Effector CD8-positive, alpha-beta T cell (primary cell): Measurements from ENCODE around the gene ANKS6.

ENCODE experiments used
- DNase-seq: peaks from one replicate; lab custom pipeline; 2025; lab: John Stamatoyannopoulos, UW

ANKS6 gene

DNA sequence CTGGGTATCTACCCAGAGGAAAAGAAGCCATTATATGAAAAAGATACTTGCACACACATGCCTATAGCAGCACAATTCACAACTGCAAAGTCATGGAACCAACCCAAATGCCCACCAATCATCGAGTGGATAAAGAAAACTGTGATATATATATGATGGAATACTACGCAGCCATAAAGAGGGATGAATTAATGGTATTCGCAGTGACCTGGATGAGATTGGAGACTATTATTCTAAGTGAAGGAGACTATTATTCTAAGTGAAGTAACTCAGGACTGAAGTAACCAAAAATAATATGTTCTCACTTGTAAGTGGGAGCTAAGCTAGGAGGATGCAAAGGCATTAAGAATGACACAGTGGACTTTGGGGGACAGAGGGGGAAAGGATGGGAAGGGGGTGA is 57.6 kb downstream of the ANKS6 start:
- DNase-seq, result no peak

DNA sequence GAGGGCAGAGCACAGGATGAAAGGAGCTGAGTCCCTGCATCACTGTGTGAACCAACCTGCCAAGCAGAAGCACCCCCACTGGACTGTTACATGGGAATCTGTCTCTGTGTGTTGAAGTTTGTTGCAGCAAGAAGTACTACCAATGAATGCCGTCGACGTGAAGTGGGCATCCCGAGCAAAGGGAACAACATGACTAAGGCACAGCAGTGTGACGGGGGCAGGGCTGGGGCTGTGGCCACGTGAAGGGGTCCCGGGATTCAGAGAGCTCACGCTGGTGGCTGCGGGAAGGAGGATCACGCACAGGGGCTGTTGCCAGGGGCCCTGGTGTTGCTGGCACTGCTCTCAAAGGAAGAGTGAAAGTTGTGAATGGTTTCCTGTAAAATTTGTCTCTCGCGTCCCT is 60.1 kb downstream of the ANKS6 start:
- no peak for DNase-seq

DNA sequence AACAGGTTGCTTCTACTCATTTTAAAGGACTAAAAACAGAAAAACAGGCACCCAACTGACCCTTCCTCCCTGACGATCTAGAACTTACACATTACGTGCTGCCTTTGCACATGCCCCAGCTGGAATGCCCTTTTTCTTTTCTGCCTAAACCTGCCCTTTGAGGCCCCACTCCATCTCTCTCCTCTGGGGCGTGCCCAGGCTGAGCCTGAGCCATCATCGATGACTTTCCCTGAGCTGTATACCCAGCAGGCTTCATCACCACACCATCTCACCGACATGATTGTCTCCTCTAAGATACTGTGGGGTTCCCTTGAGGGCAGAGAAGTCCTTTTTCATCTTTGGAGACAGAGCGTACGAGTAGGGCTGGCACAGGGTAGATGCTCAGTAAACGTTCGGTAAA is 63.6 kb downstream of the ANKS6 start:
- no peak for DNase-seq

DNA sequence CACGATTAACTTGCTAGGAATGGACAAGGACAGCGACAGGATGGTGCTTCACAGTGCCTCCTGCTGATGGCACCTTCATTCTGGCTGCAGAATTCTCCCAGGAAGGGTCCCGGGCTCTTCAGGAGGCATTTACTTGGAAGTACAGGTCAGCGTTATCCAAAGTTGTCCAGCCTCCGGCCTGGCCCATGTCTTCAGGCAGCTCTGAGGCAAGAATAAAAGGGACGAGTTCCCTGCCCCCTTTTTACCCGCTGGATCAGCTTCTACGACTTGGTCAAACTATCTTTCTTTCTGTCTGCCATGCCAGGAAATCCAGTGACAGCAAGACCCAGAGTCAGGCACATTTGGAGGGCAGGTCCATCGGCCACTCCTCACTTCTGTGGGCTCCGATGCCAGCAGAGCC is 64.3 kb downstream of the ANKS6 start:
- no peak for DNase-seq

DNA sequence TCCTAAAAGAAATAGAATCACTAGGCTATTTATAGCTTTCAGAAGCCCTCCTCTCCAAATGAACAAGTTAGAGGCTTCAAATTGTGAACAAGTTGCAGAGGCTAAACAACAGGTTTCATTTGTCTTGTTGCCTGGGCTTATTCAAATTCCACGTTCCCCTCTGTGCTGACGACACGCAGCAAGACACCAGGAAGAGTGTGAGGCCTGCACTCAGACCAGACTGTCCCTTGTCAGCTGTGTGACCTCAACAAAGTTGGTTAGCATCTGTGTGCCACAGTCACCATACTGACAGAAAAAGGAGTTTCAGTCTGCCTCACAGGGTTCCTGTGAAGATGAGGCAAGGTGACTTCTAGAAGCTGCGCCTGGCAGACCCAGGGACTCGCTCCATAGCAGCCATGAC is 65.5 kb downstream of the ANKS6 start:
- DNase-seq, result no peak

DNA sequence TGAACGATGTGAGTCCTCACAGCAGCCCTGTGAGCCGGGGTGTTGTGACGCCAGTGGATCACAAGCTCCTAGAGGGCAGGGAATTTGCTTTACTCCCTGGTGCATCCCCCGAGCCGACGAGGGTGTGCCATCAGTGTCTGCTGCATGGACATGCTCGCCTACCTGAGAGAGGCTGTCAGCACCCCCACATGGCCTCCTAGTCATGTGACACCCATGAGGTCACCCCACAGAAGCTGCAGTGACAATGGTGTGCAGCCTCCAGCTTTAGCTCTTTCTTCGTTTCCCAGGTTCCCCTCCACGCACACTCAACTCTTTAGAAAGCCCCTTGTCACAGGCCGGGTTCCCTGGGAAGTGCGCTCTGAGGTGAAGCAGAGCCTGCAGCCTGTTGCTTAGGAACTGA is 67.9 kb downstream of the ANKS6 start:
- no peak for DNase-seq

DNA sequence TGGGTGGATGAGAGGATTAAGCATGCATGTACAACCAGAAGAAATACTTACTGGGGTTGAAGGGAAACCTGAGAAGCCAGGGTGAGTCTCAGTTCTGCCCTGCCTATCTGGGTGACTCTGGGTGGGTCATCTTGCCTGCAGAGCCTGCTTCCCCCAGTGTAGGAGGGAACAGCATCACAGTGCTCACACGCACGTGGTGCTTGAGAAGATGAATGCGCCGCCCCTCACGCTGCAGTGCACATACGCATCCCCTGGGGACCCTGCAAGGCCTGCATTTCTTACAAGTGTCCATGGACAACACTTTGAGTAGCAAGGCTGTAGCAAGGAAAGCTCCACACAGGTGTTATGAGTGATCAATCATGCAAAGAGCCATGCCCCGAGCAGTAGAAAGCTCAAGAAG is 68.9 kb downstream of the ANKS6 start:
- DNase-seq, result no peak

DNA sequence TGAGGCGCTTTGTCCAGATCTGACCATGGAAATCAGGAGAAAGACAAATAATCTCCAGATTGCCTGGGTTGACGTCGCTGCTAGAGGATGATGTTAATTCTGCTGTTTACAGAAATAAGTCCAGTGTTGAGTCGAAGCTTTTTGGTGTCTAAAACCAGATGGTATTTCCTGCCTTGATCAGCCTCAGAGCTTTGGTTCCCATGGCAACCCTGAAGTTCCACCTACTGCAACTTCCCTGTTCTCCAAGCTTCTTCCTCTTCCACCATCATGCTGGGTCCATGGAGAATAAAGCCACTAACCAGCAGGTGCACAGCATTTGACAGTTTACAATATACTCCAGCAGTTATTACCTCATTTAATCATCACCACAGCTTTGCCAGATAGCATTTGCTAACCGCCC is 69.6 kb downstream of the ANKS6 start:
- no peak for DNase-seq

DNA sequence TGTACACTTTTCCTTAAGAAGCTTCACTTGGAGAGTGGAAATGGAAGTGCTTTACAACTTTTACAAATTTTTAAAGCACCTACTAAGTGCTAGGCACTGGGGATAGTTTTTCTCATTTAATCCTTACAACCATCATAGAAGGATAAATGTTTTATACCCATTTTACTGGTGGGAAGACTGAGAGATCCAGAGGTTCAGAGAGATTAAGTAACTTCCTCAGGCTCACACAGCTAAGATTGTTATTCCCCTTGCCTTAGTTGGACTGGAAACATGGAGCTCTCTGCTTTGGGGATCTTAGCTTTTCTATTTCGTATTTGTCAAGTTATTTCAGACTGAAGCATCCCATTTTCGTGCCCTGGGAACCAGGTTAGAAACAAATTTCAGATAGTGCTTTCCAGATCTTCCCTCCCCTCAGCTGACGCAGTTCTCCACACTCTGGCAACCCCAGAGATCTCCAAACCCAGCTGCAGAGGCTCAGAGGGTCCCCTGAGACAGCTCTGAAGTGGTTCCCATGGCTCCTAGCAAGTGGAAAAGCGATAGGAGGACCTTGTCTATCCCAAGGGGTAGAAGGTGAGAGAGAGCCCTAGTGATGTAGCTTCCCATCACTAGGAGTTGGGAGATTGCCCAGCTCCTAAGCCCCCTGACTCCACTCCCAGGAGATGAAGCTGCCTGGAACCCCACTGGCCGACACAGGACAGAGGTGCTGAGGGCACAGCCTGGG is 71.4 kb downstream of the ANKS6 start:
- no peak for DNase-seq

DNA sequence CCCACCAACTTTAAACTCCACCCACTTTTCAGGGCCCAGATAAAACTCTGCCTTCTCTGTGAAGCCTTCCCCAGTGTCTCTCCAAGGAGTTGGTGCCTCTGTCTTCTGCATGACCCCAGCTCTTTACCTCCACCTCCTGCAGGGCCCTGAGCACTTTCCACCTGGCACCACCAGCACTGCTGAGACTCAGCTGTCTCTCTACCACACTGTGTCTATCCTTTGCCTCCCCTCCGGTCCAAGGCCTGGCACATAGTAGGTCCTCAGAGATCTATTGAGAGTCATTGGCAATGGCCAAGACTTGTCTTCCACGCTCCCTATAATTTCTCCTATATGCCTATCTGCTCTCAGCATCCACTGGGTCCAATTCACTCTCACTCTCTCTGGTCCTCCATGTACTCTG is 74.7 kb downstream of the ANKS6 start:
- DNase-seq, result no peak

DNA sequence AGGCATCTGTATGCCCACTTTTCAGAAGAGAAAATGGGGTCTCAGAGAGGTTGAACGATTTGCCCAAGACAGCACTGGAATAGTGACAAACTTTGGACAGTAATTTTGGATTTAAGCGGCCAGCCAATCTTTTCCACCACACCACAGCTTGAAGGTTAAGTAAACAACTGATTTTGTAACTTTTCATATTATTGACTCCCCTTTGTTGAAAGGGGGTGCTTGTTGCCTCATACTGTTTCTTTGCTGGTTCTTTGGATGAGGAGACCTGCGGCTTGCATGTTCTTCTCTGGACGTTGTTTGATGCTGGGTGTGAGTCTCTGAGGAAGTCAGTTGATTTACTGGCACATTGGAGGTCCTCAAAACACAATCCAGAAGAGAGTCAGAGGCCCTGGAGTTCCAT is 76.0 kb downstream of the ANKS6 start:
- DNase-seq, result no peak

DNA sequence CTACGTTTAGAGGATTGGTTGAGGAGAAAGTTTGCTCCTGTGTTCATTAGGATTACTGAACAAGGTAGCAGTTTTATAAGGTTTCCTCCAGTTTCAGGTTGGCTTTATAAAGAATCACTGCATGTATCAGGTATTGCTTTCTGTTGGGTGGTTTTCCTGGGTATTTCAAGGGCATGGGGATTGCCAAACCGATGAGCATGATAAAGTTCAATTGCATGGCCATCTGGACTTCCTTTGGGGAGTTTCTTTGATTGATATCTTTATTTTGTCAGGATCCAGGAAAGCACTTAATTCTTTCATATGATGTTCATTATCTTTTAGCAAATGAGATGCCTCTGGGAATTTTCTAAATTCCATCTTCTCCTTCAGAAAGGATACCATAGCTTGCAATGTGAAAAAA is 77.3 kb downstream of the ANKS6 start:
- no peak for DNase-seq

DNA sequence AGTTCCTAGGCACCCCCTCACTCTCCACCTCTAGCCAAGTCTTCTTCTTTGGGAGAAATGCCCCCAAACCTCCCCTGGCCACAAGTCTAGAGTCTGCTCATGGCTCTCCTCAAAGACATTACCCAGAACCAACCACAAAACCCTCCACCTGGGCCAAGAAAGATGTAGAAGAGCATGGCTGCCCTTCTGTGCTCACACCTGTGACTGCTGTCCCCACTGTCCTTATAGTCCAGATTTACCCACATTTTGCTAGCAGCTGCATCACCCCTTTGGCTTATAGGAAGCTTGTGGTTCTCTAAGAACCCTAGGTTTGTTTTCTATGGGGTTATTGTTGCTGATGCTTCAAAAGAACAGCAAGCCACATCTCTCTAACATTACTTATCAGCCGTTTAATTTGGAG is 81.5 kb downstream of the ANKS6 start:
- no peak for DNase-seq

DNA sequence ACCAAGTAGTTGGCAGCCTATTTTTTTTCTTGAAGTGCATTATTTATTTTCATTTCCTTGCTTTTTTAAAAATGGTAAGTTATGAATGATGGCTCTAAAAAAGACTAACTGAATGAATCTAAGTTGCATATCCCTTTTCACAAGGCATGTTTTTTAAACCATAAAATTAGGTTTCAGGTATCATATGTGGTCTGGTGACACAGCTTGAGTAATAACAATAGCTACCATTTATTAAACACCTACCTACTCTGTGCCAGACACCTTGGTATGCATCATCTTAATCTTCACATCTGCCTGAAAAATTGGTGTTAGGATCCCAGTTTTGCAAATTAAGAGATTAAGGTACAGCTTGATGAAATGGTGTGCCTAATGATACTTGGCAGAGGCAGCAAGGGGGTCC is 83.4 kb downstream of the ANKS6 start:
- no peak for DNase-seq

DNA sequence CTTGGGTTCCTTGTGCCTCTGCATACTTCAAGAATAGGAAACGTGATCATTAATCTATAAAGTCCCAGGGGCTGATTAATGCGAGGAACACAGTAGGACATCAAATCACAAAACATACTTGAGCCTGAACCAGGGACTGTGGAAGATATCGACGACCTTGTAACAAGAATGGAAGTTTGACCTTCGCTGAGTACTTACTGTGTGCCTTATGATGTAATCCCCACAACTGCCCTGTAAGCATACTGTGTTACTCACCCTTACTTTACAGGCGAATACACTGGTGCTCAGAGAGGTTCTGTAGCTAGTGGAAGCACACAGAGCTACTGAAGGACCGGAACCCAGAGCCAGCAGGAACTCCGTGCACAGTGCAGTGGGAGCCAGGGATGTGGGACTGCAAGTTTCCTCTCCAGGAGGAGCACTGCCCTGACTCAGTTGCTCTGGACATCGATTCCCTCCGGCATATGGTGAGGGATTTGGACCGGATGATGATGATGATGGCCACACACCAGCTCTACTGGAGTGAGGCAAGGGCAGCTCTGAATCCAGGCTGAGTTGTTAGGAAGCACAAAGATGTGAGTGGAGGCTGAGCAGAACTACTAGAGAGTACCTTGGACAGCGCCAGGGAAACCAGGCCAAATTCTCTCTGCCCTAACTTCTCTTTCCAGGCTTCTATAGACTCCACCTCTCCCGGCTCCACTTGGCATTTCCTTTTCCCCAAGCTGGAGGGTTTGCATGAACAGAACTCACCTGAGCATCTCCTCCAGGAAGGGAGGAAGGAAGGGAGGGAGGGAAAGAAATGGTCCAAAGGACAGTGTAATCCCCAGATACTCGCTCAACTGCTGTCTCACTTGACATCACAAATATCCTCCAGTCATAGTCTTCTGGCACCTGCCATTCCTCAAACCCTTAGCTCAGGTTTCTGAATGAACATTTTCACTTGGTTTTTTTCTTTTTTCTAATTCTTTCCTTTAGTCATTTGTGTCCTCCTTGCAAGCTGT is 86.1 kb downstream of the ANKS6 start:
- DNase-seq, result no peak

DNA sequence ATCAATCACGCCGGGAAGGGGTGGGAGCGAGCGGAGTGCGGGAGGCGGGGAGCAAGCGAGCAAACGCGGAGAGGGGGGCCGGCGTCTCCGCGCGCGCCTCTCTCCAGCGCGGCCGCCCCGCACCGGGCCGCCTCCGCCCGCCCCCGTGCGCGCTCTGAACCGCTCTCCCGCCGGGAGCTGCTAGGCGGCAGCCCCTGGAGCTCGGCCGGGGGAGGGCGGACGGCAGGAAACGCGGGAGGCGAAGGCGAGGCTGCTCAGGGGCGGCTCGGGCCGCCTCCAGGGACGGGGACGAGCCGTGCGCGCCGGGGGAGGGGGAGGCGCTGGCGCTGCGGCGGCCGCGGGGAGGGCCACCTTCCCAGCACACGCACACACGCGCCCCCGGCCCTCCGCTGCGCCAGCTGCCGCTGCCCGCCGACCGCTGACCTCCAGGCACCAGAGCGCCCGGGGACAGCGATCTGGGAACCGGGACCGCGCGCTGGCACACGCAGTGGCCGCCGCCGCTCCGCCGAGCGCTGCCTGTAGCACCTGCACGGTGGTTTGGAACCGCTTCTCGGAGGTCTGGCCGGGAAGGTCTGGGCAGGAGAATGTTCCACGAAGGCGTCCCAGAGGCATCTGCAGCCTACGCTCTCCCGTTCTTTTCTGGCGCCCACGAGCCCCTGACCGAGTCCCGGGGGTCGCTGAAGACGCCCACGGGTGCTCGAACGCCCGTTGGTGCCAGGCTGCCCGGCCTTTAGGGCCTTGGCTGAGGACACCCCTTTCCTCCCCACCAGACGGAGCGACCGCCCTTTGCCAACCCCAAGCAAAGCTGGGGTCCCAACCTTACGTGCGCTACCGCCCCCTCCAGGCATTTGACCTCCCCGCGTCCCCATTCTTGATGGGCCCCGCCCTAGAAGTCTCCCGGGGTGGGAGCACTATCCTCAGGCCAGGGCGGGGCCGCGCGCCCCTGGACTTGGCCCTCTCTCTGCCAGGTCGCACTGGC is 87.1 kb downstream of the ANKS6 start, which contains the start of gene GABBR2:
GABBR2 (minus strand) TSS at position 3 of the 979 bp plus-strand sequence. CDS start 198 bp downstream, outside the sequence.
- no peak for DNase-seq

DNA sequence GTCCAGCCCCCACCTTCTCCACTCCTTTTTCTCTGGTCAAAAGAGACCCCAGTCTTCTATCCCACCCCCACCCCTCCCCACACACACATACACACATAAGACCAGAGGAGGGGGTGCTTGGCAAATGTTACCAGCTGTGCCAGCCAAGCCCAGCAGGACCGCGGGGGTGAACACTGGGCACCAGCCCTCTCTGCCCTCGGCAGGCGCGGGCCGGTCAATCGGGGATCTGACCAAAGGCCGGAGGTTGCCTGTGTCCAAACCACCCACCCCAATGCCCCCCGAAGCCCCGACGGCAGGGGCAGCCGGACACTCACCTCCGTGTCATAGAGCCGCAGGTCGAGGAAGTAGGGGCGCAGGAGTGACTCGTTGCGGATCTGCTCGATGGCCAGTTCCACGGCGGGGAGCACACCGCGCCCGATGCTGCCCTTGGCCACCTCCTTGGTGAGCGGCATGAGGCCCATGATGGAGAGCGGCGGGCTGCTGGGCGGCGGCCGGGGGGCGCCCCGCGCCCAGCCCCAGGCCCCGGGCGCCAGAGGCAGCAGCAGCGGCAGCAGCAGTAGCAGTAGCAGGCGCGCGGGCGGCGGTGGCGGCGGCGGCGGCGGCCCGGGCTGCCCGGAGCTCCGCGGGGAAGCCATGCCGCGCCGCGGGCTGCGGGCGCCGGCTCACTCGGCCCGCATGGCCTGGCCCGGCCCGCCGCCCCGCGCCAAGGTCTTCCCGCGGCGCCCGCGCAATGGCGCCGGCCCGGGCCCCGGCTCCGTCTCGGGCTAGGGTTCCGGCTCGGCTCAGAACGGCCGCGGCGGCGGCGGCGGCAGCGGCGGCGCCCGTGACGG is 88.0 kb downstream of the ANKS6 start:
- DNase-seq, result no peak

DNA sequence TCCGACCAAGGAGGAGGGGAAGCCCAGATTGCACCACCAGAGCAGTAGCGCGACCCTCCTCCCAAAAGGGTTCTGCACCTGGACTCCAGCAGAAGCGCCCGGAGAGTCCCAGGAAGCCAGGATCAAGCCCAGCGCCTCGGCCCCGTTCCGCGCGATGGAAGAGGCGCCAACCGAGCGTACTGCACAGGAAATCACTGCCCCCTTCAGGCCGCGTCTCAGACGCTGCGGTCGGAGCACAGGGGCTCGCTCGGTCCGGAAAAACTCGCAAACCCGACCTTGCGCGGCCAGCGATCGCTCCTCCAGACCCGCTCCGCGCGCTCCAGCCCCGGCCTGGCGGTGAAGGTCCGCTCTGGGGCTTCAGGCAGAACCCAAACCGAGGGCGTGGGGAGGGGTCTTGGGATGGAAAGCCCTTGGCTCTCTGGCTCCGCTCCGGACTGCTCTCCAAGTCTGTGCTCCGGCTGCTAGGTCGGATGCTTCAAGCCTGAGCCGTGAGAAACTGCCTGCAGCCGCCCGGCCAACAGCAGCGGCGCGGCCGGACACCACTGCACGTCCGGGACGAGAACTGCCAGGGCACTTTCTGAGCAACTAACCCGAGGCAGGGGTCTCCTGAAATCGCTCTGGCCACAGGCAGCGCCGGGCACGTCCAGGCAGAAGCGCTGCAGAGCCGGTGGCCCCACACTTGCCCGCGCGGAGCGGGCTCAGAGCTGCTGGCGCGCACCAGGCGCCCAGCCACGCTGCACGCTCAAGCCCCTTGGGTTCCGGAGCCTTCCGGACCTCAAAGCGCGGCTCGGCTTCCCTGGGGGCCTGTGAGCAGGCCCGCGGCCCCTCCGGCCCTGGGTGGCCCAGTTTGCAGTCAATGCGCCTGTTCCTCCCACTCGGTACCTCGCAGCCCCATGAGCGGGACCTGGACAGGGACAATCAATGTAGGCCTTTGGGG is 88.9 kb downstream of the ANKS6 start:
- no peak for DNase-seq

DNA sequence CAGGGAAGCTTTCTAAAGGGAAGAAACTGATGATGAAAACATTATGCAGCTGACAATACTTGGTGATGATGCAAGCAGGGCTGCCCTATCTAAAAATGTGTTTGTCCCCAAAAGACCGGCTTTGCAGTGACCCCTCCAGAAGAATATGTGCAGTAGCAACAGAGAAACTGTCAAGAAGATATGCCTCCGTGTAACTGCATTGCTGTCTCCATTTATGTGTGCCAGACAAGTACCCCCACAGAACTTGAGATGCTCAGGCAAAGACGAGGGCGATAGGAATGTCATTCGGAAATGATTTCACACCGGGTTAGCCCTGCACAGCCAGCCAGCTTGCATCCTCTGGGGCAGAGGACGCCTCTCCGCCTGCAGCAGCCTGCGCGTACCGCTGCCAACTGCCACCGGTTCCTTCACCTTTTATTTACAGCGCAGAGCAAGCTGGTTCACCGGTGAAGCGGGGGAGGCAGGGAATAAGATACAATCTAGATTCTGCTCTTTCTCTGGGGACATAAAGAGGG is 89.6 kb downstream of the ANKS6 start:
- no peak for DNase-seq
